GM19239 (cell line): ENCODE data around the gene RET.
A peak's percentile ranks its signal among the peaks of the same experiment; 100 is the strongest.

Source experiments
- DNase-seq: peaks from one replicate; pipeline ENCODE4 v3.0.0; 2011; ENCODE audit warnings: low spot score; ENCODE audit not compliant: insufficient read length
- FAIRE-seq: peaks from 2 replicates; lab custom pipeline; 2011; peaks lifted over from hg19 to GRCh38; lab: Jason Lieb, UNC

The RET gene

DNA sequence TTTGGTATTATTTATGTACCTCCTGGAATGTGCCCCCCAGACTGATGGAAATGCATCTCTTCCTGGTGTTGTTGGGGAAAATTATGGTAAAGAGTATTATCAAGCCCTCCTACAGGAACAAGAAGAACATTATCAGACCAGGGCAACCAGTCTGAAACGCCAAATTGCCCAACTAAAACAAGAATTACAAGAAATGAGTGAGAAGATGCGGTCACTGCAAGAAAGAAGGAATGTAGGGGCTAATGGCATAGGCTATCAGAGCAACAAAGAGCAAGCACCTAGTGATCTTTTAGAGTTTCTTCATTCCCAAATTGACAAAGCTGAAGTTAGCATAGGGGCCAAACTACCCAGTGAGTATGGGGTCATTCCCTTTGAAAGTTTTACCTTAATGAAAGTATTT lies 78.4 kb downstream of the RET start:
- DNase-seq (no peak), FAIRE-seq (no peak)

DNA sequence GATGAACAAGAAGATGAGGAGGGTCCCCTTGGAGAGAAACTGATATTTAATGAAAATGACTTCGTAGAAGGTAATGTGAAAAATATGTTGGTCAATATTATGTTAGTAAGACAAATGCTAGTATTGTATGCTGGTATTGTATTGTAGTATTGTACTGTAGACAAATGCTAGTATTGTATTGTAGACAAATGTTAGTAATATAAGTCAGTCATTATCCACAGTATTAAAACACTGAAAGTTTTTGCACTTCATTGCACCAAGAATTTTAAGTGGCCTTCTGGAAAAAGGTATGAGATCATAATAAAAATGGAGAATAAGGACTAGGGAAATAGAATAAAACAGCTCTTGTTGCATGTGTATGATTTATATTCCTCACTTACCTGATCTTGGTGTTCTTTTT lies 78.9 kb downstream of the RET start:
- no peak for DNase-seq
- no peak for FAIRE-seq

DNA sequence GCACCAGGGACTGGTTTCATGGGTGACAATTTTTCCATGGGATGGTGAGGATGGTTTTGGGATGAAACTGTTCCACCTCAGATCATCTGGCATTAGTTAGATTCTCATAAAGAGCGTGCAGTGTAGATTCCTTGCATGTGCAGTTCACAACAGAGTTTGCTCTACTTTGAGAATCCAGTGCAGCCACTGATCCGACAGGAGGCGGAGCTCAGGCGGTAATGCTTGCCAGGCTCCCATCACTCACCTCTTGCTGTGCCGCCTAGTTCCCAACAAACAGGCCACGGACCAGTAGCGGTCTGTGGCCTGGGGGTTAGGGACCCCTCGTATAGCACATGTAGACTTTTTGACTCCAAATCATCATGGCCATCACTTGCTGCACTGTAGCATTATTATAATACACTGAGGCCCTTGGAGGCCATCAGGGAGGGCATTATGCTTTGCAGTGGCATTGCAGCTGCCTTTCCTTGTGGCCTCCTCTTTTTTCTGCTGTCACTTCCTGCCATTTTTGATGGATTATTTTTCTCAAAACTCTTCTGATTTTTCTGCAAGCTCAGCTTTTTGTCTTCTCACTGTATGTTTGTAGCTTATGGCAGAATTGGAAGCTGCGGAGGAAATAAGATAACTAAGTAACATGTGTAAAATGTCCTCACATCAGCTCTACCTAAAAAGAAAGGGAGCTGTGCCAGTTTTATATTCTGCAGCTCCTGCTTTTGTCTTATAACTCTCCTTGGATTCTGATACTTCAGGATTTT lies 79.9 kb downstream of the RET start:
- DNase-seq, result no peak
- no peak for FAIRE-seq

DNA sequence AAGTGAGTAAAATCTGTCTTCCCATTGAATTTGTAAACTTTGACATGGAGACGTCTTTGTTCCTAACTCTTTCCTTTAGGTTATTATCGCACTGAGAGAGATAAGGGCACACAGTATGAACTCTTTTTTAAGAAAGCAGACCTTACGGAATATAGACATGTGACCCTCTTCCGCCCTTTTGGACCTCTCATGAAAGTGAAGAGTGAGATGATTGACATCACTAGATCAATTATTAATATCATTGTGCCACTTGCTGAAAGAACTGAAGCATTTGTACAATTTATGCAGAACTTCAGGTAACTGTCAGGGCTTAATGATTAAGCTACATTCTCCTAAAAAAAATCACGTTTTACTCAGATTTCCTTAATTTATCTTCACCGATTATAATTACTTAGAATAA lies 81.8 kb downstream of the RET start:
- FAIRE-seq (peak; percentile 14), DNase-seq (no peak)

DNA sequence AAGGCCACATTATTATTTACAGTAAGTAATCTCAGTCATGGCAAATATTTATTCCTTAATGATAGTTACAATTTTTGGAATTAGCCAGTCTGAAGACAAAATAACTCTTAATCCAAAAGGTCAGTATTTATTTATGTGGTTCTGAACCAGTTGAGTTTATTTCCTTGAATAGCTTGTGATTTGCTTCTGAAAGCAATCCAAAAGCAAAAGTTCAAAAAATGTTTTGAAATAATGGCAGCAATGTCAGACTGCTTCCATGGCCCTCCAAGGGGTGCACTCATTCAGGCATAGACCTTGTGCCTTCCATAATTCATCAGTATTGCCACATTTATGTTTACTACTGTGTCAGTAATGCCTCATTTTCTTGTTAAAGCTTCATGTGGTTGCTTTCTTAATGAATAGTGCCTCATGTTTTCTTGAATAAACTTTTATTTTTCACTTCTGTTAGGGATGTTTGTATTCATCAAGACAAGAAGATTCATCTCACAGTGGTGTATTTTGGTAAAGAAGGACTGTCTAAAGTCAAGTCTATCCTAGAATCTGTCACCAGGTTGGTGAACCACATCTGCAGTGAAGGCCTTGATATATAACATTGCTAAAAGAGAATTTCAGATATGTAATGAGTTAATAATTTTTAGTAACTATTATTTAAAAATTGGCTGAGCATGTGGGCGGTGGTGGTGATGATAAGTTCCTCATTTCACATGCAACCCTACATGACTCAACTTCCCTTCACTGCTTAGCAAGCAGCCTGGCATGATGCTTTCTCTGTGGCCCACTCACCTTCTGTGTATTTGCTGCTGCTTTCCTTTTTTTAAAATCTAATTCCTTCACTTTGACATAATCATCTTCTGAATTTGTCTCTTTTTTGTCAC lies 83.4 kb downstream of the RET start:
- FAIRE-seq, result peak; percentile 8
- no peak for DNase-seq

DNA sequence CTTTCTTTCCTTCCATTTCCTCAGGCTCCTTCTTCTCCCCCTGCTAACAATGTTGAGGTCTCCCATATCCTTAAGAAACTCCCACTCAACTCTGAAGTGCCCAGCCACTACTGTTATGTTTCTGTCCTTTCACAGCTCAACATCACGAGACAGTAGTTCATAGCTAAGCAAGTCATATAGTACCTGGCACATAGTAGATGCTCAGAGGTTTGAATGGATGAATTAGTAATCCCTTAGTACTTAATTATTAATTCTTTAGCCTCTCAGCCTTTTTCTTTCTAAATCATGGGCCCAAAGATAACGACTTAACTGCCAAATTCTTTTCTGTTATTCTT lies 84.0 kb downstream of the RET start:
- DNase-seq (no peak), FAIRE-seq (no peak)

DNA sequence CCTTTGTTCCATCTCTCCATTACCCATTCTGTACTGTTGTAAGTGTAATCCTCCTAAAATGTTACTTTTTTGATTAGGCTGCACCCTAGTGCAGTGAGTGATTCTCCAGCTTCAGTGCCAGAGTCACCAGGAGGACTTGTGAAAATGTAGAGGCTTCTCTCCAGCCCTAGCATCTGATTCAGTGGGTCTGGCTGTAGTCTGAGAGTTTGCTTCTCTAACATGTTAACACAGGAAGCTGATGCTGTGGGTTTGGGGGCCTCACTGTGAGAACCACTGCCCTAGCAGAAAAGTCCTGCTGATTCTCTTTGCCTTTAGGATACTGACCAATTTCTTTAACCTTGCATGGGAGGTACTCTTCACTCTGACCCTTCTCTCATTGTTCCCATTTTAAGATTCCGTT lies 85.7 kb downstream of the RET start:
- DNase-seq (no peak), FAIRE-seq (no peak)

DNA sequence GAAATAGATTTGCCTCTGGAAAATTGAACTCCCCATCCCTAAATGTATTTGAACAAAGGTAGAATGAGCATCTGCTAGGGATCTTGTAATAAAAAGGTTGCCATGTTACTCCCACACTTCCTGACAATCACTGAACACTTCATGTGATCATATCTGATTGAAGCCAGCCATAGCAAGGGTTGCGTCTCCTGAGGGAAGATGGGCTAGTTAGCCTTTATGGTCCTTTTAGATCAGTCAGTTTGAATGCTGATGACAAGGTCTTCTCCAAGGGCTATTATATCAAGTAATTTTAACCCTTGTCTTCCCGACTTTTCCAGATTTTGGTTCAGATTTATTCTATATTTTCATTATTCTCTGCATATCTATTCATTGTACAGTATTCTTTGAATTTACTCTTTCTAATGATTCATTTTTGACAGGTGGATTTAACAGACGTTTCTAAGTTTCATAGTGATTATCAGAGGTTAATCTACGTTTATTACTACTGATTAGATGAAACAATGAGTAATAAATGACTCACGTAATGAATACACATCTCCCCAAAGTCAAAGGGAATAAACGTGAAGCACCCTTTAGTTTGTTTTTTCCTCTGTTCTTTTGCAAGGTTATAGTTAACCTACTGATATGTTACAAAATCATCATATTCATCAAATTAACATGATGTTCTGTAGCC lies 89.5 kb downstream of the RET start:
- FAIRE-seq, result peak; percentile 72
- no peak for DNase-seq

DNA sequence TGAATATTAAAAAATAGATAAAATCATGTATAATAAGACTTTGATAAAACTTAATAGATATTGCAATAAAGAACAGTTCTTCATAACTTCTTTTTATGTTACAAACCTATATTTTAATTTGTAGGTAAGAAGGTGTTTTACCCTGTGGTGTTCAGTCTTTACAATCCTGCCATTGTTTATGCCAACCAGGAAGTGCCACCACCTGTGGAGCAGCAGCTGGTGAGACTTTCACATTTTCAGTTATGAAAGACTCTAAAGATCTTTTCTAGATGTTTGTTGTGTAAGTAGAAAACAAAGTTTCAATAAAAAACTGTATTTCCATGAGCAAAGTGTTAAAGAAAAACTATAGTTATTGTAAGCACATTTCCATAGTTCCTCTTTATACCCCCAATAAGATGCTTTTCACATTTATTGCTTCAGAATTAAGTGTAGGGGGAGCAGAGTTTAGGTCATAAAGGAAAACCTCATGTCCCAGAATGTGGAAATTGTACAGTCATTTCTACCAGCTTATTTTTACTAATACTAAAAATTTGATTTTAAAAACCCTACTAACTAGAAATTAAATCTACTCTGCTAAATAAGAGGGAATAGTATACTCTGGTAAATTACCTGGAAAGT lies 90.1 kb downstream of the RET start:
- FAIRE-seq (no peak), DNase-seq (no peak)

DNA sequence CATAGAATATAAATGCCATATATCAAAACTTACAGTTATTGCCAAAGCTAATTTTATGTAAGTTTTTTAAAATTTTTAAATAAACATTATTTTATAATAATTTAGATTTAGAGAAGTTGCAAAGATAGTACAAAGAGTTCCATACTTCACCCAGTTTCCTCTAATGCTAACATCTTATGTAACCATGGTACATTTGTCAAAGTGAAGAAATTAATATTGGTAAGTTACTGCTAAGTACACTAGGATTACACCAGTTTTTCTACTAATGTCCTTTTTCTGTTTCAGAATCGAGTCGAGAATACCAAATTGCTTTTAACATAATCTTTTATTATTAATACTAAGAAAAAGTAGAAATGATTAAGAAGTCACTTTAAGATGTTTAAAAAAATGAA lies 90.6 kb downstream of the RET start:
- DNase-seq (no peak), FAIRE-seq (no peak)

DNA sequence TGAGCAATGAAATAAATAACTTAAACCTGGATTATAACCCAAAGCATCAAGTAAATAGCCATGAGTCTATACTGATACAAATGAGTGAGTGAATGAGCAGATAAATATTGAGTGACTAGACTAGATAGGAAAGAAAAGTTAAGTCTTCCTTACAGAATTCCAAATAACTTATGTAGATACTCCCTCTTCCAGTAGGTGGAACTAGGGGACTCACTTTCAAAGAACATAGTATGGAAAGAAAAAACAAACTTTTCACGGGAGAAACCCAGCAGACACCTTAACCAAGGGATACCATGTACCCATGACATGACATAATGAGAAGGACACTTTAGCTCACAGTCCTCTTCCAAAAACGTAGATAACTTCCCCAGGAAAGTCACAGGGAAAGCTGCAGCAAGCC lies 93.6 kb downstream of the RET start:
- no peak for DNase-seq
- no peak for FAIRE-seq

DNA sequence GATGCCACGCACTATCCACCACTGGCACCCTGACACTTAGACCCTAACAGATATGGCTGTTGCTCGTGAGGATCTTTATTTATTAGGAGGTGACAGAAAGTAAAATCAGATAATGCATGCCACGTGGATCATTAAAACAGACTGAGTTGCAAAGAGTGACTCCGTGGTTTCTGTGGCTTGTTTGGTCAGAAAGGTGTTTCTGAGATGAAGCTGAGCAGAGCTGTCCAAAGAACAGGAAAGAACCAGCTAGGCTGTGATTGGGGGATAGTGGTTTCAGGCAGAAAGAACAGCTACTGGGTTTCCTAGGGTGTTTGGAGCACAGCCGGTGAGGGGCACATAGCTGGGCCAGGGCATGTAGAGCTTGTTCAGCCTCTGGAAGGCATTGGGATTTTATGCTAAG lies 95.8 kb downstream of the RET start:
- no peak for FAIRE-seq
- DNase-seq, result no peak

DNA sequence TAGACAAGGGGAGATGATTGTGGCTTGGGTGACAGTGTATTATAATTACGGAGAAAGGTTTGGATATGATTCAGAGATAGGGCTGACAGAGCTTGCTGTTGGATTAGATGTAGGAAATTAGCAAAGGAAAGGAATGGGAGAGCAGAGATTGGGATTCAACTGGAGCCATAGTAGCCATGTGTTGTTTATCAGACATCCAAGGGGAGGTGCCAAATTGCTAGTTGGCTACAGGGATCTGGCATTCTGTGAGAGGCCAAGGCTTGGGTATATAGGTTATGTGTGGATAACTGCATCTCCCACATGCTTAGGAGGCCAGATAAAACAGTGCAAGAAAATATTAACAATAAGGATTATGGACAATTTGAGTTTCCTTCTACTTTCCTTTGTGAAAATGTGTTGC lies 96.3 kb downstream of the RET start:
- FAIRE-seq, result no peak
- no peak for DNase-seq

DNA sequence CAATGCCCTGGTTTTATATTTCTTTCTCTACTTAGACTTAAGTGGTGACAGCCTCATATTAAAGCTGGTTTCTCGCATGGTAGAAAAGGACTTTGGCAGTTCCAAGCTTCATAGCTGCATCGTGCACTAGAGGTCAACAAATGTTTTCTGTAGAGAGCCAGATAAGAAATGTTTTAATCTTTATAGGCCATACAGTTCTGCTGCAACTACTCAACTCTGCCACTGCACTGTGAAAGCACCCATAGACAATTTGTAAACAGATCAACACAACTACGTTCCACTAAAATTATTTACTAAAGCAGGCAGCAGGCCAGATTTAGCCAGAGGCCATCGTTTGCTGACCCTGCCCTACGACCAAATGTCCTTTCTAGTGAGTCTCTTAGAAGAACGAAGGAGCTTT lies 98.1 kb downstream of the RET start:
- no peak for DNase-seq
- FAIRE-seq, result no peak

DNA sequence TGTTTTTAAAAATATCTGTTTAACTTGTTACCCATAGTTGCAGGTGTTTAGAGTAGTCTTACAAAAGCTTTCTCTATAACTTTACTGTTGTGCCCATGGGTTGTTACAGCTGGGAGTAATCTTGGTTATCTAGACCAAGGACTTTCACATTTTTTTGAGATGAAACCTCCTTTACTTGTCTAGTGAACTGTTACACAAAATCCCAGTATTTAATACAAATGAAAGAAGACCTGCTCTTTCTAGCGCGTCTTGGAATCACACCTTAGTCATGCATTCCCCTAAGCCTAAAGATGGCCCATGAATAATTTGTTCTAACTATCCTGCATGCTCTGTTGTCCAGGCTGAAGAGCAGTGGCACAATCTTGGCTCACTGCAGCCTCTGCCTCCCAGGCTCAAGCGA lies 99.4 kb downstream of the RET start:
- FAIRE-seq (no peak), DNase-seq (no peak)

DNA sequence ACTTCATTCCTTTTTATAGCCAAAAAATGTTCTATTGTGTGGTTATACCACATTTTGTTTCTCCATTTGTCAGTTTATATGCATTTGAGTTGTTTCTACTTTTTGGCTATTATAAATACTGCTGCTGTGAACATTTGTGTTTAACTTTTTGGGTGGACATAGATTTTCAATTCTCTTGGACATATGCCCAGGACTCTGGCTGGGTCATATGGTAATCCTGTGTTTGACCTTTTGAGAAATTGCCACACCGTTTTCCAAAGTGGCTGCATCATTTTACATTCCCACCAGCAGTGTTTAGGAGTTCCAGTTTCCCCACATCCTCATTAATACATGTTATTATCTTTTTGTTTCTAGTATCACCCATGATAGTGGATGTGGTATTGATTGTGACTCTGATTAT lies 100.7 kb downstream of the RET start:
- FAIRE-seq (no peak), DNase-seq (no peak)
